ENCODE results near the gene MYOZ3. TPM values are rescaled to one million over a fixed set of nuclear protein-coding genes. Genes with fewer than 3 reads are reported as not detected.

The MYOZ3 gene
- polyA plus RNA-seq, 1 experiment, result 0.13 TPM

GRCh38 chr5:150672884-150673275, 11.8 kb downstream of the MYOZ3 start:
- no peak for DNase-seq (ENCODE audit: low read depth)
- no peak overlapping the region; the same call in 1 of the 2 replicates for H3K4me3 ChIP-seq (ENCODE audit: low read depth, low read length)
- H3K36me3 ChIP-seq (ENCODE audit: control insufficient read depth, insufficient read depth, low read length), result no peaks in the 10 kb centered on the region
- no peak for TF ChIP-seq CTCF (IDR thresholded peaks at IDR 0.05; ENCODE audit: insufficient read depth, low read depth, low read length)
- peaks cover 2% of the 10 kb centered on the region for H3K27me3 ChIP-seq (ENCODE audit: control insufficient read depth, insufficient read depth, low read length)
- ChIA-PET CTCF (interaction anchor here (1.1 to 2.2 kb wide), 5 partner anchors 10 to 113 kb away, joined by 3 to 6 read pairs (median 4); partner anchors contain the start of gene RBM22), POLR2A (no interaction called here)

DNA sequence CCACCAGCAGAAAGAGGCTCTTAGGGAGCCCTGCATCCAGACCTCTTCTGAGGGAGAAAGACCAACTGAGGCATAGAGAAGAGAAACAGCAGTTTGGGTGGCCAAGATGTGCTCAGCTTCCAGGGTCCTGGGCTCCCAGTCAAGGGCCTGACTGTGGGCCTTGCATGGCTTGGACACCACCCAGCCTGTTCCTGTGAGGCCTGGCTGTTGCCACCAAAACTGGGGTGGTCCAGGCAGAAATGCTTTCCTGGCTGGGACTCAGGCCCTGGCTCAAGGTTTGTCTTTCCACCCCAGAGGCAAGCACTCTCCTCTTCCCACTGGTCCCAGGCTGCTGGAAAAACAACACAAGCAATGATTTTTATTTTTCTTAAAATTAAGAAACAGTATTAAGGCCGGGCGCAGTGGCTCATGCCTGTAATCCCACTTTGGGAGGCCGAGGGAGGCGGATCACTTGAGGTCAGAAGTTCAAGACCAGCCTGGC, 13.3 kb downstream of the MYOZ3 start:
- H3K4me3 ChIP-seq (ENCODE audit: low read depth, low read length), result no peak overlapping the region
- DNase-seq (ENCODE audit: low read depth), result no peak
- ChIA-PET CTCF (interaction anchor here (0.8 to 2.2 kb wide), 4 partner anchors 26 to 173 kb away, joined by 3 to 5 read pairs (median 3); partner anchors contain the start of gene RBM22), POLR2A (no interaction called here)
- peaks cover 2% of the 10 kb centered on the region for H3K27me3 ChIP-seq (ENCODE audit: control insufficient read depth, insufficient read depth, low read length)
- no peak; the same call in 1 of the 2 replicates for TF ChIP-seq CTCF (IDR thresholded peaks at IDR 0.05; ENCODE audit: insufficient read depth, low read depth, low read length)
- no peaks in the 10 kb centered on the region for H3K36me3 ChIP-seq (ENCODE audit: control insufficient read depth, insufficient read depth, low read length)

DNA sequence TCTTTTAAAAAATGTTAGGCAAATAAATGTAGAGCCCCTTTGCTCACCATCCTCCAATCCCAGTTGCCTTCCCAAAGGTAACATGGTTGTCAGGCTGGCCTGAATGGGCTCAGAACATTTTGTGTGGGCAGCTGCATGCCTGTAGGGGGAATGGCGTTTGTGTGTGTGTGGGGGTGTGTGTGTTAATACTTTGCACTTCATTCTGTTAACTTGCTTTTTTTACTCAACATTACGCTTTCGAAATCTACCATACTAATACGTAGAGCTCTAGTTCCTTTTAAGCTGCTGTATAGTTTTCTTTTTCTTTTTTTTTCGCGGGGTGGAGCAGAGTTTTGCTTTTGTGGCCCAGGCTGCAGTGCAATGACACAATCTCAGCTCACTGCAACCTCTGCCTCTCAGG, 14.0 kb downstream of the MYOZ3 start:
- no peak for TF ChIP-seq CTCF (IDR thresholded peaks at IDR 0.05; ENCODE audit: insufficient read depth, low read depth, low read length)
- Histone ChIP-seq H3K4me3 (ENCODE audit: low read depth, low read length) (no peak overlapping the region), H3K36me3 (ENCODE audit: control insufficient read depth, insufficient read depth, low read length) (no peaks in the 10 kb centered on the region), H3K27me3 (ENCODE audit: control insufficient read depth, insufficient read depth, low read length) (peaks cover 2% of the 10 kb centered on the region)
- CTCF ChIA-PET, result interaction anchor here (1.0 to 2.2 kb wide), 2 partner anchors 25 to 118 kb away, joined by 3 to 5 read pairs; partner anchors contain the start of gene RBM22
- no peak for DNase-seq (ENCODE audit: low read depth)
- POLR2A ChIA-PET, result no interaction called here

GRCh38 chr5:150676578-150676977, 15.5 kb downstream of the MYOZ3 start:
- Histone ChIP-seq H3K36me3 (ENCODE audit: control insufficient read depth, insufficient read depth, low read length) (no peaks in the 10 kb centered on the region), H3K27me3 (ENCODE audit: control insufficient read depth, insufficient read depth, low read length) (peaks cover 2% of the 10 kb centered on the region), H3K4me3 (ENCODE audit: low read depth, low read length) (no peak overlapping the region)
- POLR2A ChIA-PET, result no interaction called here
- CTCF ChIA-PET, result no interaction called here
- no peak for TF ChIP-seq CTCF (IDR thresholded peaks at IDR 0.05; ENCODE audit: insufficient read depth, low read depth, low read length)
- no peak for DNase-seq (ENCODE audit: low read depth)

DNA sequence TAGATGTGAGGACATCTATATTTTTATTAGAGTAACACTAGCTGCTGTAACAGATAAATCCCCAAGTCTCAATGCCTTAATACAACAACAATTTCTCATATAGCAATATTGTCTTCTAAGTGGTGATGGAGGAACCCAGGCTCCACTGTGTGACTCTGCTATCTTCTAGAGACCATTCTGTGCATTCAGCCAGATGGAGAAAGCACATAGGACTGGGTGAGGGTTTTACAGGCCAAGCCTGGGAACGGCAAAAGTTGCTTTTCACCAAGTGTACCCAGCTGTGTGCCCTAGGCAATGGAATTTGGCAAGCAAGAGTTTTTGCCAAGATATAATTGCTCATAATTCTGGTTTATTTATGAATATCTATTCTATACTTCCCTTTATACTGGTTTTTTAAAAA, 28.1 kb downstream of the MYOZ3 start:
- Histone ChIP-seq H3K4me3 (ENCODE audit: low read depth, low read length) (no peak overlapping the region), H3K27me3 (ENCODE audit: control insufficient read depth, insufficient read depth, low read length) (no peaks in the 10 kb centered on the region), H3K36me3 (ENCODE audit: control insufficient read depth, insufficient read depth, low read length) (peaks cover 17% of the 10 kb centered on the region)
- DNase-seq (ENCODE audit: low read depth), result no peak
- TF ChIP-seq CTCF (IDR thresholded peaks at IDR 0.05; ENCODE audit: insufficient read depth, low read depth, low read length), result no peak
- POLR2A ChIA-PET, result no interaction called here
- CTCF ChIA-PET, result interaction anchor here (0.6 to 4.2 kb wide), 3 partner anchors 11 to 62 kb away, joined by 3 to 21 read pairs (median 3); partner anchors contain the start of gene RBM22

Measured in BJ (cell line).